SK-N-MC (cell line): Measurements from ENCODE around the gene GHRL.

Source experiments
- FOXP2 ChIP-seq: optimal IDR thresholded peaks from 2 replicates; pipeline ENCODE3; 2011; ENCODE audit warnings: mild to moderate bottlenecking, moderate library complexity; ENCODE audit not compliant: insufficient read depth; ENCODE audit errors: extremely low read length, control extremely low read depth
- POLR2AphosphoS5 ChIP-seq: IDR thresholded peaks from 2 replicates; pipeline ENCODE4 v1.6.1; 2012; ENCODE audit warnings: mild to moderate bottlenecking, low read depth, low read length, borderline replicate concordance

GRCh38 chr3:10299679-10300078, 6.9 kb upstream of the GHRL start:
- TF ChIP-seq POLR2AphosphoS5 (no peak), FOXP2 (no peak)
